ENCODE results near the gene LRP4.
A peak's percentile ranks its signal among the peaks of the same experiment; 100 is the strongest.

The LRP4 gene

DNA sequence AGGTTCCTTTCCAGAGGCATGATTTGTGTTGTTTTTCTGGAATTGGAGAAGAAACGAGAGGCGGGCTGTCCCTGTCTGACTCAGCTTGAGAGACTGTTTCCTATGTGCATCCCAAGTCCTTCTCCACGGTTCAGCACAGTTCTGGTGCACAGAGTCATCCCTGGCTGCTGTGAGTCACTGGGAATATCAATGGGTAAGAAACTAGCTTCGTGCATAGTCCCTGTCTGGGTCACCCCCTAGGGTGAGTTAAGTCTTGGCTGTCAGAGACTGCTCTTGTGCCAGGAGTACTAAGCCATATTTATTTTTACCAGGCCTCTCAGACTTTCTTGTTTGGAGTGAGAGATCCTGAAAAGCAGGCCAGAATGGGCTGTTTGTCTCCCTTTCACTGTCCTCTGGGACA is 2.4 kb upstream of the LRP4 start:
- no peak overlapping the region for H3K4me3 ChIP-seq
- H3K27ac ChIP-seq: peak overlapping the region in 17 of 21 experiments; percentile 1 to 73 (median 54)

GRCh38 chr11:46918788-46919513 is 601 bp upstream of the LRP4 start:
- H3K4me3 ChIP-seq: peak overlapping the region in 6 of 7 experiments; percentile 44 to 79 (median 56)
- H3K27ac ChIP-seq: peak overlapping the region in 12 of 21 experiments; percentile 23 to 83 (median 60)

DNA sequence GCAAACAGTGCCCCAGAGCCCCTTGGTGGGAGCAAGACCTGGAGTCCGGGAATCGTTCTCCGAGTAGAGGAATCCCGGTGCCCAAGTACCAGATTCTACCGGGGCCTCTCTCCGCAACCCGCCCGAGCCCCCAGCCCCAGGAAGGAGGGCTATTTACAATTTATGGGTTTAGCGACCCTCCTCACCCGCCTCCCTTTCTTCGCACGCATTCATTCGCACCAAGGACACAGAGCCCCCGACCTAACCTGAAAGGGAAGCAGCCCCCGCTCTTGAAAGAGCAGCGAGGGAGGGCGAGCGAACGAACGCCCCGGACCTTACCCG is 628 bp downstream of the LRP4 start:
- peak overlapping the region in 19 of 21 experiments; percentile 43 to 87 (median 81) for H3K27ac ChIP-seq

DNA sequence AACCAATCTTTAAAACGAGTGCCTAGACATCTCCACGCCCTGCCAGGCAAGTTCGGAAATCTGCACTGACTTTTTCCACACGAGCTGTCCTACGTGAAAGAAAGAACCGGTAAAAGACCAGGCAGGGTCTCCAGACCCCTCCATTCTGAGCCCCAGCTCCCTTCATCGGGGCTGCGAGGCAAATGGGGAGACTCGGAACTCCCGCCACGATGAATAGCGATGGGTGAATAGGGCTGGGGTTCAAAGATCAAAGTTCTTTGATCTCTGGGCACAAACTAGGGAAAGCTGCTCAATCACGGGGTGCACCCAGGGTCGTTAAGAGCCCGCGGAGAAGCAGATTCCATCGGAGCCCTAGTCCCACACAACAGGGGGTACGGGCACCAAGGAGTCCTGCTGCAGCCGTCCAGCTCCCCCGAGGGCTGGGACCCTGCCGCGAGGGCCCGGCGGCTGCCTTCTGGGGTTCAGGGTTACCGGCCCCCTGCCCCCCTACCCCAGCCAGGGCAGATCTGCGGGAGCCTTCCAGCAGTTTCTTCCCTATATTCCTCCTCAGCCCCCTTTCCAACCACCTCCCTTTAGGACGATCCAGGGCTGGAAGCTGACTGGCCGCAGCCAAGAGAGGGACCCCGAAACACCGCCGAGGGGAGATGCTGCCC is 1.1 kb downstream of the LRP4 start:
- H3K27ac ChIP-seq: peak overlapping the region; percentile 23 to 87 (median 81)
- H3K4me3 ChIP-seq: peak overlapping the region; percentile 44 to 79 (median 56)

More for the DNA sequence above, 628 bp downstream of the LRP4 start:
- peak overlapping the region; percentile 44 to 79 (median 56) for H3K4me3 ChIP-seq

DNA sequence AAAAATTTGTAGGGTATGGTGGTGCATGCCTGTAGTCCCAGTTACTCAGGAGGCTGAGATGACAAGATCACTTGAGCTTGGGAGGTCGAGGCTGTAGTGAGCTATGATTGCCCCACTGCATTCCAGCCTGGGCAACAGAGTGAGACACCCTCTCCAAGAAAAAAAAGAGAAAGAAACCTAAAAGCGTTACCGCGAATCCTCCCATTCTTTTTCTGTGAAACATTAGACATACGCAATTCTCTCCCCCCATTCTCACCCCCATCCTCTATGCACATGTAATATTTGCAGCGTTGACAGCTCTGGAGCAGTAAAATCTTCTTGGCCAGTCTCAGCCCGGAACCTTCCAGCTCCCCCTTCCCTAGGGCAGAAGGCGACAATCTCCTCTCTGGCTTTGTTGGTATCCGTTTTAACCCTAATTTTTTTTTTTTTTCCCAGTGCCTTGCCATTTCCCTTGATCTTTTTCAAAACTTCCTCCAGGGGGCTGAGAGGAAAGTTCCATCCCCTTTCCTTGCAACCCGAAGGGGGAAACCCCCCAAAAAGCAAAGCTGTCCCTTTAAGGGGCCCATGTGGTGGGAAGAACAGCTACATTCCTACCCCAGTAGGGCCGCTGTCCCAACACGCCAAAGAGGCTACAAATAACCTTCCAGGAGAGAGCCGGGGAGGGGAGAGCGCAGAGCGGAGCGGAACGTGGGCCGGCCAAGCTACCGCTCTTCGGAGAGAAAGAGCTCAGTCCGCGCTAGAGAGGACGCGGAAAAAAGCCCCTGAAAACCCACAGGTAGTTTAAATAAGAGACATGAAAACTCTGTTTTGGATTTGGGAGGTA is 1.9 kb downstream of the LRP4 start:
- H3K27ac ChIP-seq: peak overlapping the region in 19 of 21 experiments; percentile 23 to 87 (median 81)
- H3K4me3 ChIP-seq: peak overlapping the region; percentile 44 to 79 (median 56)

DNA sequence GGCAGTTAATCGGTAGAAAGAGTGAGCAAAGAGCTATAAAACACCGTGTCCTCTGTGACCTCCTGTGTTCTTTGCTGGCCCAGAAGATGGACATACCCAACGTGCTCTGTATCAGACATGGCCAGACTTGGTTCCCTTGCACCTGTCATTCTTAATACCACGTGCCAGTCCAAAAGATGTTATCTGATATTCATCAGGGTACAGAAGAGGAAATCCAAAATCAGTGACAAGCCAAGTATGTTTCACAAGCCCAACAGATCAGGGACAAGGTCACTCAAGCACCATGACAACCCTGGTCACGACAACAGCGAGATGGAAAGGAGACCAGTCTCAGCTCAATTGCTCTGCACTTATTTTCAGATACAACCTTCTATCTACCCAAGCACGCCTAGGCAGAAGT is 3.4 kb downstream of the LRP4 start:
- Histone ChIP-seq H3K4me3 (no peak overlapping the region), H3K27ac (peak overlapping the region in 2 of 21 experiments; percentile 3 to 25)

- no peak overlapping the region for H3K4me3 ChIP-seq
- peak overlapping the region in 3 of 21 experiments; percentile 3 to 42 (median 25) for H3K27ac ChIP-seq
These were observed 4.0 kb downstream of the LRP4 start for GRCh38 chr11:46914363-46914762.

DNA sequence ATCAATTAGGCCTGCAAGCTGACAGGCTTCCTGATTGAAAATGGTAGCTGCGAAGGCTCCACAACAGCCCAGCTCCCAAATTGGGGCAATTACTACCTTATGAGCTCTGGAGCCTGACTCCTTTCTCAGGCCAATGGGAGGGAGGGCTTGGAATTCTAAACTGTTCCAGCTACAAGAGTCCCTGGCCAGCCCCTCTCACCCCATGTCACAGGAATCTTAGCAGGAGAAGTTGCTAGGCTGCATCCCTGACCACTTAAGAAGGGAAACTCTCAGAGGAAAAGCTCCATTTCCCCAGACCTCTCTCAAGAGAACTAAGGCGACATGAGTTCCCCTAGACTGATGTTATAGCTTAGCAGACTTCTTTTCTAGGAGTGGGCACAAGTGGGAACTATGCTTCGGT is 4.9 kb downstream of the LRP4 start:
- peak overlapping the region in 3 of 21 experiments; percentile 38 to 66 (median 54) for H3K27ac ChIP-seq
- H3K4me3 ChIP-seq: no peak overlapping the region

DNA sequence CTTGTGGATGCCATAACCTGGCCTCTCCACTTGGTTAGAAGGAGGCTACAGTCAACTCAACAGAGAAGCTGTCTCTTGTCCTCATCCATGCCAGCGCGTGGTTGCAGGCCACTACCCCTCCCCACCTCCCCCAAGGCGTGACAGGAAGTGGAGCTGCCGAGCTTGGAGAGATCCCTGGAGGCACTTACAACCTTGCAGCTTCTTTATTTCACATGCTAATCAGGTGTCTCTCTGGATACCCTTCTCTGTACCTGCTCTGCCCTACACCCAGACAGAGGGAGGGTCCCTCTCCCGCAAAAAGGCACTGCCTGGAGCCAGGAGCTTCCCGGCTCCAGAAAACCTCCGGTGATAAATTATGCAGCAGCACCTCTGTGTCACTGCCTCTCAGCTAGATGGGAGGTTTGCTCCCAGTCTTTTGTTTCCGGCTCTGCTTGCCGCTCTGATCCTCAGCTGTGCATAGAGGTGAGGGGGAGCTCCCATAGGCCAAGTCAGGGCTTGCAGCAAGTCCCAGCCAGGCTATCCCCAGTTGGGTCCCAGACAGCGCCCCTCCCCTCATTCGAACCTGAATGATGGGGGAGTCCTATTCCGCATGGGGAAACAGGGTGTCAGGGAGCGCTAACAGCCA is 5.7 kb downstream of the LRP4 start:
- peak overlapping the region in 2 of 7 experiments; percentile 5 to 11 for H3K4me3 ChIP-seq
- peak overlapping the region in 2 of 21 experiments; percentile 10 to 66 for H3K27ac ChIP-seq

DNA sequence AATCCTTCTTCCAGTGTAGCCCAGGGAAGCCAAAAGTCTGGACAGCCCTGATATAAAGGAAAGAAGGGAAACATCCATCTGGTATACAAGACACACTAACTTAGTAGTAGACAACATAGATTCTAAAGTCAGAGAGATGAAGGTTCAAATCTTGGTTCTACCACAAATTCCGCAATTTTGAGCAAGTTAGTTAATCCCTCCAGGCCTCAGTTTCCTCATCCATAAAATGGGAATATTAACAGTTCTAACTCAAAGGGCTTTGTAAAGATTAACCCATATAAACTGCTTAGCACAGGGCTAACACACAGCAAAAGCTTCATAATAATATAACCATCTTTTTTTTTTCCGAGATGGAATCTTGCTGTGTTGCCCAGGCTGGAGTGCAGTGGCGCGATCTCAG is 10.7 kb downstream of the LRP4 start:
- H3K4me3 ChIP-seq: no peak overlapping the region
- H3K27ac ChIP-seq: no peak overlapping the region

DNA sequence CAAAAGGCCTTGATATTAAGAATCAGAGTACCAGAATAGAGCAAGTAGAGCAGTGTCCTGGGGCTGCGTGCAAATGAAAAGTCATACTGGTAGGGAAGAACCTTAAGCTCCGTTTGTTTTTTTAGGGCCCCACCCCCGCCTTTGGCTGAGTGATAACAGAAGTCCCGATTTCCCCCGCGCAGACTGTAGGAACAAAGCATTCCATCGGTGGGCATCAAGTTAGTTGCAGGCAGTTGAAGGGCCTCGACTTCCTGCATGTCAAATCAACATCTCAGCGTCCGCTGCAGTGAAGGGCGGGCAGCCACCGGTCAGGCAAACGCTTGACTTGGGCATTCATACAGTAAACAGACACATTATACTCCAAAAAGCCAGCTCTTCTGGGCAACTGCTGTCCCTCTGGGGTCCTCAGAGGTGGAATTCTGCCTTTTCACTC is 11.7 kb downstream of the LRP4 start:
- no peak overlapping the region for H3K27ac ChIP-seq
- no peak overlapping the region for H3K4me3 ChIP-seq

DNA sequence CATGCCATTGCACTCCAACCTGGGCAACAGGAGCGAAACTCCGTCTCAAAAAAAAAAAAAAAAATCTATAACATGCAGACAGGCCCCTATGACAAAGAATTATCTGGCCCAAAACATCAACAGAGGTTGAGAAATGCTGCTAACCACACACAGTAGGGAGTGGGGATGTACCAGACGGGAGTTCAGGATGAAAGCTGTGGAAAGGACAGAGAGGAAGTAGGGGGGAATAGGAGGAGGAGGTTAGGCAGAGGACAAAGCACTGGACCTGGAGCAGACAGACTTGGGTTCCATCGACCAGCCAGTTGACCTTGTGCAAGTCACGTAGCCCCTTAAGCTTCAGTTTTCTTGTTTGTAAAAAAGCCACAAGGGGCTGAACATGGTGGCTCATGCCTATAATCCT is 12.5 kb downstream of the LRP4 start:
- Histone ChIP-seq H3K4me3 (no peak overlapping the region), H3K27ac (no peak overlapping the region)

- Histone ChIP-seq H3K4me3 (no peak overlapping the region), H3K27ac (no peak overlapping the region)
These were observed 14.5 kb downstream of the LRP4 start for GRCh38 chr11:46903846-46904245.

DNA sequence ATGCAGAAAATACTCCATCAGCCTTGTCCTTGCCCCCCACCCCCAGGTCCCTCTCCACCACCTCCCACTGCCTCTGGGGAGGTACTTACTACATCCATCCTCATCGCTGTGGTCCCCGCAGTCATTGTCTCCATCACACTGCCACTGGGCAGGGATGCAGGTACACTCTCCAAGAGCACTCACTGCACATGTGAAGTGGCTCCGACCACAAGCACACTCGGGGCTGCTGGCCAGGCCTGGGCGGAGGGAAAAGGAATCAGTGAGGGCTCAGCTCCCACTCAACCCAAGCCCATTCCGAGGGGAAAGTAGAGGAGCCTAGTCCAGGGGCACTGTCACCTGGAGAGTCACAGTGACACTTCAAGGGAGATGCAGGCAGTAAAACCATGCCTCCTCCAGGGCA is 15.7 kb downstream of the LRP4 start:
- Histone ChIP-seq H3K4me3 (no peak overlapping the region), H3K27ac (no peak overlapping the region)

- H3K4me3 ChIP-seq: no peak overlapping the region
- H3K27ac ChIP-seq: no peak overlapping the region
These were observed 17.2 kb downstream of the LRP4 start for GRCh38 chr11:46901156-46901555.

GRCh38 chr11:46900091-46900746 is 18.1 kb downstream of the LRP4 start:
- Histone ChIP-seq H3K4me3 (no peak overlapping the region), H3K27ac (no peak overlapping the region)

GRCh38 chr11:46899501-46900025 is 18.8 kb downstream of the LRP4 start:
- no peak overlapping the region for H3K4me3 ChIP-seq

GRCh38 chr11:46898396-46899095 is 19.8 kb downstream of the LRP4 start:
- Histone ChIP-seq H3K27ac (peak overlapping the region in 4 of 21 experiments; percentile 9 to 37 (median 17)), H3K4me3 (no peak overlapping the region)

More at GRCh38 chr11:46899501-46900025, 18.8 kb downstream of the LRP4 start:
- H3K27ac ChIP-seq: no peak overlapping the region

Data from skin epidermis (tissue), 12 donors.